ENCODE results near the gene ZNG1C.
"Not testable (repeated sequence)": the region's sequence is repeated elsewhere in the genome, so short reads cannot be mapped to it uniquely, and the experiment has no call there.

The ZNG1C gene

DNA sequence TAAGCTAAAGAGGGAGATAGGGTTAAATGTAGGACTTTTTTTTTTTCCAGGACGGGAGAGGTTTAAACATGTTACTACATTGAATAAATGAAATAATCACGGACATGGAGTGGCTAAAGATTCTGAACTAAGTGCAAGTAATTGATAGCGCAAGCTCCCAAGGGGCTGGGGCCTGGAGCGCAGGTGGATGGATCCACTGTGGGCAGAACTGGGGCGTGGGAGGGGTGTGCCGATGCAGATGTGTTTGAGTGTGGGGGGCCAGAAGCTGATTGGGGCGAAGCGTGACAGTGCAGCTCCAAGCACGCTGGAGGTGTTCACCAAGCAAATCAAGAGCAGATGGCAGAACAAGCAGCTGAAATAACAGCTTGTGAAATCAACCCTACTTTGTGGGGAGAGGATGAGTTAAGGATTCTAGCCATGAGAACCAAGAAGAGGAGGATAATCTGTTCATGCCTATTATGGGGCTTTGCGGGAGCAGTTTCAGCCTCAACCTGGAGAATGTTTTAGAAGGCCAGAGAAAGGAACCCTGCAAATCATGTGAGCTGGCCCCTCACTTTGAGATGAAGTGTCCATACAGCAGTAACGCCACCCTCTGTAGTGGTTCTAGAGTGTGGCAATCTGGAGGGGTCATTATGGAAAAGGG is 88.9 kb downstream of the ZNG1C start:
- H3K27ac Mint-ChIP-seq; H3K4me1 Mint-ChIP-seq (ENCODE audit: low read depth); H3K9me3 Mint-ChIP-seq; H3K27me3 Mint-ChIP-seq; H3K4me3 Mint-ChIP-seq; H3K36me3 Mint-ChIP-seq (ENCODE audit: low read depth): not testable (repeated sequence)

DNA sequence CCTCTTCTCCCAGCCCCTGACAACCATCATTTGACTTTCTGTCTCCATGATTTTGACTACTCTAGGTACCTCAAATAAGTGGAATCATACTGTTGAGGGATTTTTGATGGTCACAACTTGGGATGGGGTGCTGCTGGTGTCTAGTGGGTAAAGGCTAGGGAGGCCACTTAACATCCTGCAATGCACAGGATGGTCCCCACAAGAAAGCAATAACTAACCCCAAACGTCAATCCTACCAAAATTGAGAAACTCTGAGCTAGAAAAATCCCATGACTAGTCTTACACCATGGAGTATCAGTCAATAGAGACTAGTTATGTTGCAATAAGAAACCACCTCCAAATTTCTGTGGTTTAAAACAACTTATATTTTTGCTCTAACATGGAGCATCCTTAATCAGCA is 90.3 kb downstream of the ZNG1C start:
- not testable (repeated sequence) for H3K27me3 Mint-ChIP-seq; H3K4me3 Mint-ChIP-seq; H3K9me3 Mint-ChIP-seq; H3K4me1 Mint-ChIP-seq (ENCODE audit: low read depth); H3K27ac Mint-ChIP-seq; H3K36me3 Mint-ChIP-seq (ENCODE audit: low read depth)

DNA sequence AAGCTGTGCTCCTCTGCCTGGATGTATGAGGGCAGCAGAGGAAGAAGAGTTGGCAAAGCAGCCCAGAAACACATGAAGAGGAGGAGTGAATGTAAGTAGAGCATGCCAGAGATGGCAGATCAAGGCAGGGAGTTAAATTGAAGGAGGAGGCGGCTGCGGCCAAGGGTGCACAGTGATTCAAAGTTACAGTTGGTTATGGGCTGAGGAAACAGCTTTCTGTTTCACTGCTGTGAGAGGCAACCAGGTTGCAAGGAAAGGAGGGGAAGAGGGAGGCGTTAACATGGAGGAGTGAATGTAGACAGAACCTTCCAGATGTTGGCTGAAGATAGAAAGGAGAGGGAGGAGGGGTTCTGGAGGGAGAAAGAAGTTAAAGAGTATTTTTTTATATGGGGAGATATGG is 94.2 kb downstream of the ZNG1C start:
- H3K36me3 Mint-ChIP-seq (ENCODE audit: low read depth); H3K9me3 Mint-ChIP-seq; H3K4me3 Mint-ChIP-seq; H3K27me3 Mint-ChIP-seq; H3K4me1 Mint-ChIP-seq (ENCODE audit: low read depth); H3K27ac Mint-ChIP-seq: not testable (repeated sequence)

DNA sequence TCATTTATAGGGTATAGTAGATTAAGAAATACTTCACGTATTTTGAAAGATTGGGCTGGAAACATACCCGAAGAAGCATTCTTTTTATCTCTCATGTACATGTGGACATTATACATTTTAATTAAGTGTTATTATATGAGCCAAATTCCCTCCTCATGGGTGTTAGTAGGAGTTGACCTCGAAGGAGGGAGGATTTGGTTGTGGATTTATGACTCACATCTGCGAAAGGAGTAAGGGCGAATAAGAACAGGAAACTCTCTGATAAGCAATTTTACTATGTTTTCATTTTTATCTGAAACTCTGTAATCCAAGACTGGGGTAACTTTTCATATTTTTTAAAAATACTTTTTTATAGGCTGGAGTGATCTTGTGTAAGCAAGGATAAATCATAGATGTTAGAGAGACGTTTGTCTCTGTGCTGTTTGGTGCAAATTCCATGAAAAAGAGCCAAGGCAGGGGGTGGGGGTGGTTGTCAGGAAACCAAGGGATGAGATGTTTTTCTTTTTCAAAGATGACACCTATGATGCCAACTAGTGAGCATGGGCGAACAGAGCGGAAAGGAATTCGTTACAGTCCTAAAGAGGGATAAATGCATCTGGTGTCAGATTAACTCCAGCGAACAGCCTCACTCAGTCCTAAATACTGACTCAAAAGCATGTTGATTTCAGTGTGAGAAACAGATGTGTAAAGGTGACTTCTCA is 95.0 kb downstream of the ZNG1C start:
- H3K27ac Mint-ChIP-seq; H3K4me1 Mint-ChIP-seq (ENCODE audit: low read depth); H3K9me3 Mint-ChIP-seq: not testable (repeated sequence)

DNA sequence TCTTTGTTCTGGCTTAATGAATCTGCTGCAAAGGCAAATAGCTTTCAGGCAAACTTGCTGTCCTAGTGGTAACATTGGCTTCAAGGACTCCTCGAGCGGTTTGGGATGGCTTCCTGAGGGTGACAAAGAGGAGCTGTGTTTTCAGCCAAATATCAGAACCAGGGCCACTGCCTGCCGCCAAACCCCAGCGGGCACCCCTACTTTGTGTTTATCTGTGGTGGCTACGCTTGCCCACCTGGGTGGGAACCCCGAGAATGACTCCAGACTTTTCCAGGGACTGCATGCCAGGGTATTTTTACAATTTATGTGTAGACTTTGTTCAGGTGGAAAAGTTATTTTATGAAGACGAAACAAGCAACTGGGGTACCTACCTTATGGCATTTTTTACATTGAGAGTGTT is 96.2 kb downstream of the ZNG1C start:
- not testable (repeated sequence) for H3K9me3 Mint-ChIP-seq; H3K27ac Mint-ChIP-seq; H3K27me3 Mint-ChIP-seq; H3K4me1 Mint-ChIP-seq (ENCODE audit: low read depth); H3K4me3 Mint-ChIP-seq; H3K36me3 Mint-ChIP-seq (ENCODE audit: low read depth)

More for the DNA sequence above, 95.0 kb downstream of the ZNG1C start:
- not testable (repeated sequence) for H3K27me3 Mint-ChIP-seq; H3K4me3 Mint-ChIP-seq; H3K36me3 Mint-ChIP-seq (ENCODE audit: low read depth)

DNA sequence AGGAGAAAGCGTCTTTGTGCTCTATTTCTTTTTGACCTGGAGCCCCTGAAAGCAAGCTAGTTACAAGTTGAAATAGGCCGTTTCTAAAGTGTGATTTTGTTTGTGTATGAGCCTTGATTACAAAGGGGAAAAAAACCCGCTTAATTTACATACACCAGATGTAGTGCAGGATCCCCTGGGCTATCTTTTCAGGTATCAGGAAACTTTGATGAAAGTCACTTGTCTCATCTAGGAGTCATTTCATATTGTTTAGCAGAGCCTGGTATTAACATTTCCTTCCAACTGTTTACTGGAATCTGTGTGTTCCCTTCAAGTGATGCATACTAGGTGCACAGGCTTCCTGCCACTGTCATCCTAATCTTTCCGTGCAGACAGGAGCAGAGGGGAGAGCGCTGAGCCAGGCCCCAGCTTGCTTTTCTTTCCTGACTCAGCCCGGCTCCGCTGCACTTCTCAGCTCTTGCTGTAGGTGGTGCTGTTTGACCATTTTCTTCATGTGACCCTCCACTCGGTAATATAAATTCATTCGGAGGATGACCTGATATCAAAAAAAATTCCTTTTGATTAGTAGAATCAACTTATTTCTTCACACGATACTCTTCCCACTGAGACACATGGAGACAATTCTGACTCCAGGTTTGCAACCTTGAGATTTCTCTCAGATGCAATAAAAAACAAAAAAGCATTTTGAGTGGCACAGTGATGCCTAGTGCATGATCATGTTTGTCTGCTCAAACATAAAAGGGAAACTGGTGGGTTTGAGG is 100.7 kb downstream of the ZNG1C start:
- H3K36me3 Mint-ChIP-seq (ENCODE audit: low read depth); H3K27ac Mint-ChIP-seq; H3K27me3 Mint-ChIP-seq; H3K4me3 Mint-ChIP-seq; H3K9me3 Mint-ChIP-seq; H3K4me1 Mint-ChIP-seq (ENCODE audit: low read depth): not testable (repeated sequence)

DNA sequence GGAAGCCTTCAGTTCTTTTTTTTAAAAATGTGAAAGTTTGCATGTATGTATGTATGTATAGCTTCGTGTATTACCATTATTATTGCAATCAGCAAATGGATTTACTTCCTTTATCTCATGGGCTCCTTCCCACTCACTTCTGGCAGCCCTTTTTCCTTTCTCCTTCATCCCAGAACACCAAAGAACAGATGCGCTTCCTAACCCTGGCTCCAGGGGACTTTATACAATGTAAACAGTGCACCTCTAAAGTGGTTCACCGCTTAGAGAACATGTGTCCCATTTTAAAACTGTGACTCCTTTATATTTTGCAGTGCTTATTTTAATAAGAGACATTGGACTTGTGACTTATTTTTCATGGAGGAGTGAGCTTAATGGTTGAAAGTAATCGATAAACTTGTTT is 101.5 kb downstream of the ZNG1C start:
- H3K4me1 Mint-ChIP-seq (ENCODE audit: low read depth); H3K4me3 Mint-ChIP-seq; H3K27me3 Mint-ChIP-seq; H3K36me3 Mint-ChIP-seq (ENCODE audit: low read depth); H3K27ac Mint-ChIP-seq; H3K9me3 Mint-ChIP-seq: not testable (repeated sequence)

DNA sequence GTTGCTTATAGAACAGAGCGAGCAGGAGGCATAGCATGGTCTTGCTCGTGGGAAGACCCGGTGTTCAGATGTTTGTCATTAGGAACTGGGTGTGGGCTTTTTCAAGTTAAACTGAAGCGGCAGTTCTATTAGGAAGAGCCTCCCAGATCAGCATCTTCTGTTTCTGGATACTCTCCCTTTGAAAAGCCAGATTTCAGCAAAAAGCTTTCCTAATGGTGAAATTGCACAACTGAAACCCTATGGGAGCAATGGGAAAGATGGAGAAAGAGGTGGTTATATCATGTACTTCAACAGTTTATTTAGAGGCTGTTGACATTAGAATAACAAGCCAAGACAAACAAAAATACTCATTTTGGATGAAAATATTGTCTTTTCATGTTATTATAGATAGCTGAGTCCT is 102.2 kb downstream of the ZNG1C start:
- not testable (repeated sequence) for H3K9me3 Mint-ChIP-seq; H3K27ac Mint-ChIP-seq; H3K4me3 Mint-ChIP-seq; H3K36me3 Mint-ChIP-seq (ENCODE audit: low read depth); H3K27me3 Mint-ChIP-seq; H3K4me1 Mint-ChIP-seq (ENCODE audit: low read depth)
